ENCODE data around the gene FSTL3. TPM values are rescaled to one million over a fixed set of nuclear protein-coding genes. Genes with fewer than 3 reads are reported as not detected.
A peak's percentile ranks its signal among the peaks of the same experiment; 100 is the strongest.
"Not testable (repeated sequence)": the region's sequence is repeated elsewhere in the genome, so short reads cannot be mapped to it uniquely, and the experiment has no call there.

FSTL3 gene
- total RNA-seq, 6 donors from 2014 or later = 109 to 335 (median 197) TPM

- Histone ChIP-seq H3K27ac (peak overlapping the region in 1 of 4 donors; percentile 91), H3K4me1 (peaks cover 8 to 30% (median 15%) of the 10 kb centered on the region in 4 donors), H3K4me3 (no peak overlapping the region), H3K27me3 (peaks cover 0 to 2% (median under 1%) of the 10 kb centered on the region in 4 donors), H3K36me3 (peaks cover 0 to 11% (median 0%) of the 10 kb centered on the region in 4 donors), H3K9me3 (no peaks in the 10 kb centered on the region)
- WGBS, 2 donors = 82 to 83% methylated on average over 10 to 13 of the region's 13 CpGs
- ATAC-seq (ENCODE audit: low FRiP score in 2 of 2) (no peak), DNase-seq (no peak)
- TF ChIP-seq CTCF (IDR thresholded peaks at IDR 0.05) (no peak), EP300 (IDR thresholded peaks at IDR 0.05) (no peak), POLR2A (IDR thresholded peaks at IDR 0.05) (no peak), POLR2AphosphoS5 (IDR thresholded peaks at IDR 0.05) (no peak)
These were observed 49.4 kb downstream of the FSTL3 start for GRCh38 chr19:725461-726089.

DNA sequence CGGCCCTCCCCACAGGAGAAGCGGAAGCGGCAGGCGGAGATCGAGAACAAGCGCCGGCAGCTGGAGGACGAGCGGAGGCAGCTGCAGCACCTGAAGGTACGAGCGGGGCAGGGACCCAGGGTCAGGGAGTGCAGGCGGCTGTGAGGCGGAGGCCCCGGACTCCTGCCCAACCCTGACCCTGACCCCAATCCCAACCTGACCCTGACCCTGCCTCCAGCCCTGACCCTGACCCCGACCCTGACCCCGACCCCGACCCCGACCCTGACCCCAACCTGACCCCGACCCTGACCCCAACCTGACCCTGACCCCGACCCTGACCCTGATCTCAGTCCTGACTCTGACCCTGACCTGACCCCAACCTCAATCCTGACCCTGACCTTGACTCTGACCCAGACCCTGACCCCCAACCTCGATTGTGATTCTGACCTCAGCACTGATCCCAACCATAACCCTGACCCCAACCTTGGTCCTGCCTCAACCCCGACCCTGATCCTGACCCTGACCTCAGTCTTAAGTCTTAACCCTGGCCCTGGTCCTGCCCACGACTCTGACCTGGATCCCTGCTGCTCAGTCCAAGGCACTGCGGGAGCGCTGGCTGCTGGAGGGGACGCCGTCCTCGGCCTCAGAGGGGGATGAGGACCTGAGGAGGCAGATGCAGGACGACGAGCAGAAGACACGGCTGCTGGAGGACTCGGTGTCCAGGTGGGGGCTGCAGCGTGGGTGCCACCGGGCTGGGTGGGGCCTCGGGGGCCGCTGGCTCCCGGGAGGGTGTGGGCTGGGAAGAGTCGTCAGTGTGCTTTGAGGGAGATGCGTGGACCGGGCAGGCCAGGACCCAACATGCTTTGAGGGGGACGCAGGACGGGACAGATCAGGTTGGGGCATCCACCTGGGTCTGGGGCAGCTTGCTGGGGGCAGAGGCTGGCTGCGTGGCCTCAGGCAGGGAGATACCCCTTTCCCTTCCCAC lies 51.1 kb downstream of the FSTL3 start:
- Histone ChIP-seq H3K9me3 (no peaks in the 10 kb centered on the region), H3K27ac (peak overlapping the region; percentile 75 to 94 (median 88)), H3K4me3 (no peak overlapping the region), H3K4me1 (peaks cover 8 to 25% (median 15%) of the 10 kb centered on the region in 4 donors), H3K27me3 (no peaks in the 10 kb centered on the region), H3K36me3 (peaks cover 0 to 17% (median 0%) of the 10 kb centered on the region in 4 donors)
- peak in 1 of 2 donors; percentile 76 for DNase-seq
- no peak for TF ChIP-seq EP300 (IDR thresholded peaks at IDR 0.05)
- TF ChIP-seq POLR2AphosphoS5 (IDR thresholded peaks at IDR 0.05) = no peak
- TF ChIP-seq POLR2A (IDR thresholded peaks at IDR 0.05) = no peak
- TF ChIP-seq CTCF (IDR thresholded peaks at IDR 0.05) = no peak
- peak; percentile 2 to 20 for ATAC-seq (ENCODE audit: low FRiP score in 2 of 2)
- 63 to 76% methylated on average over 16 to 38 of the region's 43 CpGs for WGBS, 2 donors

DNA sequence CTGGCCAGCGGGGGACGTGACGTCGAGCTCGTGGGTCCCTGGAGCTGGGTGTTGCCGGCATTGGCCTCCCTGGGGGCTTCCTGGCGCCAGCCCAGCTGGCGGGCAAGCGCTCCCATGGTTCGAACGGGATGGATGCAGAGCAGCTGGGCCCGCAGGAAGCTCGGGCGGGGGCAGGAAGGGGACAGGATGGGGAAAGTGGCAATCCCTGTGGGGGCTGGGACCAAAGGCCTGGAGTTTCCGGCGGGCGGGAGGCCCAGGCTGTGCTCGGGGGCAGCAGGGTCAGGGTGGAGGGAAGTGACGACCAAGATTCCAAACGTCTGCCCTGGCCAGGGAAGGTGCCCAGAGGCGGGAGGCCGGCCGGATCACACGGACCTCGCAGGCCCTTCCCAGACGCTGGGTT lies 51.8 kb downstream of the FSTL3 start:
- Histone ChIP-seq H3K4me3 (no peak overlapping the region), H3K27me3 (no peaks in the 10 kb centered on the region), H3K4me1 (peaks cover 8 to 18% (median 13%) of the 10 kb centered on the region in 4 donors), H3K9me3 (no peaks in the 10 kb centered on the region), H3K27ac (peak overlapping the region; percentile 75 to 94 (median 88)), H3K36me3 (peaks cover 0 to 17% (median 0%) of the 10 kb centered on the region in 4 donors)
- peak in 1 of 2 donors; percentile 90 for DNase-seq
- TF ChIP-seq CTCF (IDR thresholded peaks at IDR 0.05) (no peak), POLR2A (IDR thresholded peaks at IDR 0.05) (peak in 1 of 4 donors; percentile 1), EP300 (IDR thresholded peaks at IDR 0.05) (peak in 1 of 4 donors; percentile 31), POLR2AphosphoS5 (IDR thresholded peaks at IDR 0.05) (peak; percentile 81 to 95)
- 57% methylated on average over 26 of the region's 26 CpGs; no CpG with 5 or more reads in 1 of the 2 donors for WGBS, 2 donors
- ATAC-seq (ENCODE audit: low FRiP score in 2 of 2) = peak; percentile 33 to 81

- H3K36me3 ChIP-seq = peaks cover 0 to 17% (median 0%) of the 10 kb centered on the region in 4 donors
- H3K9me3 ChIP-seq = not testable (repeated sequence)
- 84 to 89% methylated on average over 11 to 15 of the region's 15 CpGs for WGBS, 2 donors
These were observed 53.4 kb downstream of the FSTL3 start for GRCh38 chr19:729564-729963.

More at GRCh38 chr19:729564-729963, 53.4 kb downstream of the FSTL3 start:
- peak in 1 of 2 donors; percentile 45 for DNase-seq
- not testable (repeated sequence) for H3K27ac ChIP-seq; H3K4me3 ChIP-seq; ATAC-seq (ENCODE audit: low FRiP score in 2 of 2); H3K27me3 ChIP-seq
- H3K4me1 ChIP-seq = peaks cover 8 to 22% (median 12%) of the 10 kb centered on the region in 4 donors
